HG03432 (cell line): Measurements from ENCODE around the gene PREX1.

ENCODE experiments used
- ATAC-seq: cut with Tn5 transposase; IDR thresholded peaks from one replicate; pipeline ENCODE4 v1.9.1; 2021; ENCODE audit warnings: mild to moderate bottlenecking, moderate library complexity; ENCODE audit not compliant: unreplicated experiment

Gene PREX1

DNA sequence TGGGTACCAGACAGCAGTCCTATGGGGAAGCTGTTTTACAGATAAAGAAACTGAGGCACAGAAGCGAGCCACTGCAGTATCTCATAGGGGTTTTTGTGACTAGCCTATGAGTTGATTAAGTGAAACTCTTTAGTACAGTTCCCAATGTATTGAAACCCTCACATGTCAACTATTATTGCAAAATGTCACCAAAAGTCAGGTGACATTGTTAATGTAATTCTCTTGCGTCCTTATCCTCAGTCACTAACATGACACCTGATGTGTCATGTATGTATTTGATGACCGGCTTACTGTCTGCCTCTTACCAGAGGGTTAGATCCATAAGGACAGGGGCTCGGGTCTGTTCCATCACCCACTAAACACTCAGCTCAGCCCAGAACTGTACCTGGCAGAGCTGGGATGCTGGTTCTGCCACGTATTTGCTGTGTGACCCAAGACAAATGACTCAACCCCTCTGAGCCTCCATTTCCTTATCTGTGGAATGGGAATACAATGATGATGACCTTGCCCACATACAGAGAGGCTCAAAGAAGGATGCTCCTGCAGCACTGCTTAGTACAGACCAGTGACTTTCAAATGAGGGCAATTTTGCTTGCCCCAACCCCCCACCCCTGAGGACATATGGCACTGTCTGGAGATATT lies 32.9 kb downstream of the PREX1 start:
- ATAC-seq = no peak

DNA sequence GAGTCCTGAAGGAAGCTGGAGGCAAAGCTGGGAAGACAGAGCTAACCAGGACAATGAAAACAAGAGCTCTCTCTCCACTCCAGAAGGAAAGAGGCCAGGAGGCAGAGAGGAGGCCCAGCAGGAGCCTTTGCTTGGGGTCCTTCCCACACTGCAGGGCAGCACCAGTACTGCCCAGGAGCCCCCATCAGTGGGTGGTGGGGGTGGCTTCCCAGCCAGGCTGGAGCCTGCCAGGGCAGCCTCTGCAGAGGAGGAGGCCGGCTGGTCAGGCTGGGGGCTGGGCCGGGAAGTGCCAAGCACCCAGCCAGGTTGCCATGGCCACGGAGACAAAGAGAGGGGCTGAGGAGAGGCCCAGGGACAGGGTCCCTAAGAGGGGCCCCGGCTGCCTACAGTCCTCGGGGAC lies 33.4 kb downstream of the PREX1 start:
- no peak for ATAC-seq

DNA sequence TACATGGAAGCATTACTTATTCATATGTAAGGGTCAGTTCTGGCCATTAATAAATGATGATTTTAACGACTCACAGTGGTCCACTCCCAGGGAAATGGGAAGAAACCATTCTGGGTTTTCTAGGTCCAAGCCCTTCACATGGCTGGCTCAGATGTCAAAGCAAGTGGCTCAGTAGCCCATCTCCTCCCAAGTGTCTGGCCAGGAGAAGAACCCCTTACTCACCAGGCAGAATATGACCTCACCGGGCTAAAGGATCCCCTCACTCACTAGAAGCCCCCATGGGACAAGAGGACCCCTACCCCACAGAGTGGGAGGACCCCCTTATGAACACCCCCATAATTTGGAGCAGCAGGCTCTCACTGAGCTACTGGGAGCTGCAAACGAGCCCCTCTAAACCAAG lies 34.0 kb downstream of the PREX1 start:
- no peak for ATAC-seq

DNA sequence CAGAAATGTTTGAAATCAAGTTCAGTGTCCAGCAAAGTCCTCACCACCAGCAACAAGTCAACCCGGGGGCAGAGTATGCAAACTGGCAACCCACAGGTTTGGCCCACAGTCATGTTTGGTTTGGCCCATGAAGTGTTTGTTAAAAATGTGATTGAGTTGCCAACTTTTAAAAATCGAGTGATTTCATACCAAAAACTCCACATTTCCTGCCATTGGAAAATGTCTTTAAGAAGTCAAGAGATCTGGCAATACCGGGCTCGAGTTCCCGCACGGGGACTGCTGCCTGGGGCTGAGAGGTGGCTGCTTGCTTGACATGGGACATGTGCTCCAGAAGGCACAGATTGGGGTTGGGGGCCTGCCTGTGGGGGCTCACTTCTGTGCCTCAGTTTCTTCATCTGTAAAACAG lies 36.1 kb downstream of the PREX1 start:
- ATAC-seq = no peak

DNA sequence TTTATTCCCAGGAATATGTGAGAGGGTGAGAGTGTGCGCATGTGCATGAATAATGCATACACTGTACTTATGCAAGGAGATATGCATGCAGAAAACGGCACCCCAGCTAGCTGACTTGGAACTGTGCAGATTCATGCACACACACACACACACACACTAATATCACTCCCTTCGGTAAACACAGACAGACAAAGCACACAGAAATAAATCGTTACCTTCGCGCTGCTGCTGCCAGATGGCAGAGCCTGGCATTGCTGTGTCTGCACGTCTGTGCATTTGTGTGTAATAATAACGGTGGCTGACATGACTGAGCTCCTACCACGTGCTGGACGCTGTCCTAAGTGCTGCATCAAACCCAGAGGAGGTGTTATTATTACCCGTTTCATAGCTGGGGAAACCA lies 36.8 kb downstream of the PREX1 start:
- no peak for ATAC-seq

DNA sequence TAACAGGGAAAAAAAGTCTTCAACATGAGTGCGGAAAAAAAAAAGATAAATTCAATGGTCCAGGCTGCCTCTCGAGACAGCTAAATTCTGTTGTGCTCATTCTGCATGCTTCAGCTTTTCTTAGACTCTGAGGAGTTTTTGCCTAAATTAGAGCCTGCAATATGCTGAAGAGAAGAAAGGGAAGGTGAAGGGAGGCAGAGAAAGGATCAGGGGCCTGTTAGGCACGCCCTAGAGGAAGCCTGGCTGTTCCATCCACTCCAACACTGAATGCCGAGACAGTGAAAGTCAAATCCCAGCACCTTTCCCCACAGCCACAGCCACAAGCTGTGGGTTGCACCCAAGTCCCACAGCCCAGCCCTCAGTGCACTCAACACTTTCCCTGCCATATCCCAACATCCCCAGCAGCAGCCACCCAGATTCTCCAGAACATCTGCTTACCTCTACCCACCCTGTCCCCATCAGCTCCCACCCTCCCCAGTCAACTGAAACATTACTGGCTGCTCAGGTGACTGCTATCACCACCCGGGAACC lies 37.3 kb downstream of the PREX1 start:
- ATAC-seq = no peak

DNA sequence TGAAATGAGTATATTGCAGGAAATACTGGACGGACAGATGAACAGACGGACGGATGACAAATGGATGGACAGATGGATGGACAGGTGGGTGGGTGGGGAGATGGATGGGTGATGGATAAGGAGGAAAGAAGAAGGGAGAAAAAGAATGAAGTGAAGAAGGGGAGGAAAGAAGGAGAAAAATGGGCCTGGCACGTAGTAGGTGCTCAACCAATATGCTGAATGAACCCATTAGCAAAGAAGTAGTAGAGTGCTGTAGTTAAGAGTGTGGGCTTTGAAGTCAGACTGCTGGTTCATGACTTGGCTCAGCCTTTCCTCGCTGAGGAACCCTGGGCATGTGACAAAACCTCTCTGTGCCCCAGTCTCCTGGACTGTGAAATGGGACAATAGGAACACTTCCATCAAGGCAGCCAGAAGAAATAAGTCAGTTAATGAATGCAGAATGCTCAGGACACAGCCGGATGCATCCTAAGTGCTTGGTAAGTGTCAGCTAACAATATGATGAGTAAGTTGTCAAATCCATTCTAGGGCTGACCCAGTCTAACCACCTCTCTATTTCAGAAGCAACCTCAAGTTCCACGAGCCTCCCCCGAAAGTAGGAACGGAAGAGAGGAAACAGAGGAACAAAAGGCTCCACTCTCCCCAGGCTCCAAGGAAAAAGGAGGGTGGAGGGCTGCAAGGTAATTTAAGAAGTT lies 37.9 kb downstream of the PREX1 start:
- no peak for ATAC-seq

DNA sequence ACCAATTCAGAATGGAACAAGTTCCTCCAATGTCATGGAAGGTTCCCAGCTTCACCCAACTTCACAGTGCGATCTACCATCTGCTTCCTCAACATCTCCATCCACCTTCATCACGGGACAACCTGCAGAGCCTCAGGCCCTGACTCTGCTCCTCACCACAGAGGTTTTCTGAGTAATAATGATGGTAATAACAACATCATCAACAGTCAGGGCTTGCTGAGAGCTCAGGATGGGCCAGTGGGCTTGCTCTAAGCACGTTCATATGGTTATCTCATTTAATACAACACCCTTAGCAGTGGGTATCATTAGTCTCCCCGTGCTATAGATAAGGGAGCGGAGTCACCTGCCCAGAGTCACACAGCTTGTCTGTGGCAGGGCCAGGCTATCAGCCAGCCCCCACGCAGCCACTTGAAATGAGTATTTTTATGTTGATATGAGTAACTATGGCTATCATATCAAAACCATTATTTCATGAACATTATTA lies 38.6 kb downstream of the PREX1 start:
- ATAC-seq = peak; percentile 16

DNA sequence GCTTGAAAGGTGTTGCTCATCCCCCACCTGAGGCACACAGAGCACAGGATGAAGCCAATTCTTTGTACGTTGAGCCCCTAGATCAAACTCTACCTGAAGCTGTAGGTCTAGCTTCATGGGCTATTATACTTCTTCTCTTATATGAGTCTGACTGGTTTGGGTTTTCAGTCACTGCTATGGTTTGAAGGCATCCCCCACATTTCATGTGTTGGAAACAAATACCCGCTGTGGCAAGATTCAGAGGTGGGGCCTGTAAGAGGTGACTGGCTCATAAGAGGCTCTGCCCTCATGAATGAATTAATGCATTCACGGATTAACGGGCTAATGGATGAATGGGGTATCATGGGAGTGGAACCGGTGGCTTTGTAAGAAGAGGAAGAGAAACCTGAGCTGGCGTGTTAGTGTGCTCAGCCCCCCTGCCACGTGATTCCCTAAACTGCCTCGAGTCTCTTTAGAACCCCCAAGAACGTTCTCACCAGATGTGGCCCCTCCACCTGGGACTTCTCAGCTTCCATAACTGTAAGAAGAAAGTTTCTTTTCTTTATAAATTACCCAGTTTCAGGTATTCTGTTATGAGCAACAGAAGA lies 39.2 kb downstream of the PREX1 start:
- ATAC-seq = peak; percentile 51

DNA sequence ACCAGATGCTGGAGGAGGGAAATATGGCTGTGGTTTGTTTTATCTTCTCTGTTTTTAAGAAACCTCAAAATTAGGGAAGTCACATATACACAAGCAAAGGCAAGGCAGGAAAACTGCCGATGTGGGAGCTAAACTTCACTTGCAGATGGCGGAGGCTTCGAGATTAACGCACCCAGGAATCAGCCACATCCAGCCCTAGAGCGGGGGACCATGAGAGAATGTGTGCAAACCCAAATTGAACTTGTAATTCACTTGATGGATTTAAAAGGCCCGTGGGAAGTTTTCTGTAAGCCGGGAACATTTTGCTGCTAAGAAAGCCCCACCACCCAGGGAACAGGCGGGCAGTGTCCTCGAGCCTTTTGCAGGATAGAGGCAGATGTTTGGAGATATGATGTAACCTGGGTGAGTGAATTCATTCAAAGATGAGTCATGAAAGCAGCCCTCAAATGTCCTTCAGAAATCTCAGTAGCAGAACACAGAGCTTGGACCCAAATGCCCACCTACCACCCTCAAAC lies 39.9 kb downstream of the PREX1 start:
- ATAC-seq = peak; percentile 14

DNA sequence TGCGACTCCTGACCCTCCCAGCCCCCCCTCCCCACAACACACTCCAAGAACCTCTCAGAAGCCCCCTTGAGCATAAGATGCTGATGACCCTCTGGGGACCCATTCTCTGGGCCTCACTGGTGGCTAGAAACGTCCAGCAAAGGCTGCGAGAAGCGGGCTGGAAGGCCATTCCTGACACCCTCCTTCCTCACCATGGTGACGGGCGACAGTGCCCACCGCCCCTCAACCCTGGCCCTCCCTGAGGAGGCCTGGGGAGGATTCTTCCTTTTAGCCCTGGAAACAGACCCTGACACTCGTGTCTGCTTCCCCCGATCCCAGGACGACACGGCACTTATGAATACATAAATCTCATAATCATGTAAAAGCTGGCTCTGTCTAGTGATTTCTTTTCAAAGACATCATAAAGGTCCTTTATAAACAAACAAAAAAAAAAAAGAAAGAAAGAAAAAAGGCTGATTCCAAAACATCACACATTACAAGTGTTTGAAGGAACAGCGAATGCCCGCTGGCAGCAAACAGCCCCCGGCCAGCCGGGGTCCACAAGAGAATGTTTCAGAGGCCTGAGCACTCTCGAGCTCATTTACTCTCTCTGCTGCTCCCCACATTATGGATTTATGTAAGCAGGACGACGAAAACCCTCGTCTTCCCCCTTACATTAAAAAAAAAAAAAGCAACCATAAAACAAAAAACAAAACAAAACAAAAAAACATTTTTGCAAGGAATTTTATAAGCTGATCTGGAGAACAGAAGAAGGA lies 40.7 kb downstream of the PREX1 start:
- ATAC-seq = no peak

DNA sequence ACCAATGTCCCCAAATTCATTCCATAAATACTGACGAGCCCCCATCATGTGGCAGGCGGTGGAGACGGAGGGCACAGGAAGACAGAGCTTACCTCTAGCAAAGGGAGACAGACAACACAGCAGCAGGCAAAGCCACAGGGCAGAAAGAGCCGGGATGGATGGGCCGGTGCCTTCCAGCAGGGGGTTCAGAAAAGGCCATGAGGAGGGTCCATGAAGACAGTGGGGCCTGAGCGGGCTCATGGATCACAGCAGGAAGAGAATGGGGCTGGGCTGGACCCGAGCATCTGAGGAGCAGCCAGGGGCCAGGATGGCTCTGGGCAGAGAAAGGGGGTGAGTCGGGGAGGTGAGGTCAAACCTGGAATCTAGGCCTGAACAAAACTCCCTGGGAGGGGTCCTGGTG lies 42.0 kb downstream of the PREX1 start:
- no peak for ATAC-seq

DNA sequence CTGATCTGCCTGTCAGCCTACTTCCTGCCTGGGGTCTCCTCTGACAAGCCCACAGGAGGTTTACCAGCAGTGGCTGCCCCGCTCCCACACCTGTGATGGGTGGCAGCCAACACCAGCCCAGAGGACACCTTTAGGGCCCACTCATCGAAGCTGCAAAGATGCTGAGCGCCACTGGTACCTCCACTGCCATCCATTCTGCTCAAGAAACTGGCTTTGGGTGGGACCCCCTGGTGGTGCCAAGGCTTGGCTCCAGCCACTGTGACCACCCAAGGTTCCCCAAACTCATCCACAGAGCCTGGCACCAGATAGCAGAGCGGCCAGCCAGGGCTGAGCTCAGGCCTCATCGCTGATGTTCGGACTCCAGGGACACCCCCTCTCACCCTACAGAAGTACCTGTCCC lies 42.5 kb downstream of the PREX1 start:
- ATAC-seq = no peak

DNA sequence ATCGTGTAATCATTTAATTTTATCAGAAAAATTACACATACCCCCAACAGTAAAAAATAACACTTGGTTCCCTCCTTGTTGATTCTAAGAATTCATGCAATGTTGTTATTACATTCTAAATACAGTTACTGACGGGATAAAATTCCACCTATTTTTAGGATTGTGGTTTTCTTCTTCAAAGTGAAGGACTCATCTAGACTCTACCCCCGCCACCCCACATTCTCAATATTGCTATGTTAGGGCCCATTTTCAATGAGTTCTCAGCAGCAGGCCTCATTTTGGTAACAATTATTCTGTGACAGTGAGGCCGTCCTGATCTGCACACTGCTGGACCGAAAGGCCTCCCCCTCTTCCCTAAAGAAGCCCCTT lies 43.5 kb downstream of the PREX1 start:
- no peak for ATAC-seq

DNA sequence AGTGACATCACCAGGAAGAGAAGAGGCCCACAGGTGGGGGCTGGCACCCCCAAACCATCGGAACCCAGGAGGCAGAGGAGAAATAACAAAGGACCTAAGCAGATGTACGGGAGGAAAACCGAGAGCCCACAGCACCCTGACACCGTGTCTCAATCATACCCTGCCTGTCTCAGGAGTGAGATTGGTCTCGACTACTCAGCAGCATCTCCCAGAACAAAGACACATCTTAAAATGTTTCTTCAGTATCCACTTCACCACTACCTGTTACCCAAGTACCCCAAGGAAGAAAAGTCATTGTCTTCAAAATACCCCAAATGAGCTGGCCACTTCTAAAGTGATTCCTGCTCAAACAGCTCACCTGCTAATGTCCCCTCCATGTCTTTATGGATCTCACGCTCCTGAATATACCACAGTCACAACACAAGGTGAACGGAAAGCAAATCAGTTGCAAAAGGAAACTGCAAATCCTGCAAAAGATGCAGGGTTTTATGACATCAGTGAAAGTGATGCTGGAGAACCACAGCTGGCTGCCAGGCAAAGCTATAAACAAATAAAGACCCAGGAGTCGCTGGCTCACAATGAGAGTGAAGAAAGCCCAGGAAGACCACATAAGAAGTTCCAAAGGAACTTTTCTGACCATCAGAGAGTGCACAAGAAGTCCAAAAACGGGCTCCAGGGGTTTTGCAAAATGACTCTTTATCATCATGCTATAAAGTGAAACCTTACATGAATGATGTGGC lies 44.1 kb downstream of the PREX1 start:
- ATAC-seq = no peak

DNA sequence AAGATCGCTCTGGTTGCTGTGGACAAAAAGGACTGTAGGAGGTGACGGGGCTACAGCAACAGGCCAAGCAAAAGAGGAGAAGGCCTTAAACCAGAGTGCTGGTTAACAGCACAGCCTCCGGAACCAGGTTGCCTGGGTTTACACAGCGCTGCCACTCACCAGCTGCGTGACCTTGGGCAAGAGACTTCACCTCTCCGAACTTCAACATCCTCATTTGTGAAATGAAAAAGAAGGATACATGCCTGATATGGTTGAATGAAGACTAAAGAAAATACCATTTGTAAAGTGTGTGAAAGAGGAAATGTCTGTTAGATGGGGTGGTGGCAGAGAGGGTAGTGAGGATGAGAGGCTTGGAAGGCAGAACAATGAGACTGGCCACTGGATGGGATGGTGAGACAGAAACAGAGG lies 44.9 kb downstream of the PREX1 start:
- no peak for ATAC-seq

DNA sequence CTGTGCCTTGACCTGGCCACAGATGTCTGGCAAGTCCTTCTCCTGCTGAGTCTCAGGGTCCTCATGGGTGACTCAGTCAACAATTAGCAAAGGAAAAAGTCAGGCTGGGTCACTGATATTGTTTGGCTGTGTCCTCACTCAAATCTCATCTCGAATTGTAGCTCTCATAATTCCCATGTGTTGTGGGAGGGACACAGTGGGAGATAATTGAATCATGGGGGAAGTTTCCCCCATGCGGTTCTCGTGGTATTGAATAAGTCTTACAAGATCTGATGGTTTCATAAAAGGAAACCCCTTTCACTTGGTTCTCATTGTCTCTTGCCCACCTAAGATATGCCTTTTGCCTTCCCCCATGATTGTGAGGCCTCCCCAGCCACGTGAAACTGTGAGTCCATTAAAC lies 45.7 kb downstream of the PREX1 start:
- ATAC-seq = no peak

DNA sequence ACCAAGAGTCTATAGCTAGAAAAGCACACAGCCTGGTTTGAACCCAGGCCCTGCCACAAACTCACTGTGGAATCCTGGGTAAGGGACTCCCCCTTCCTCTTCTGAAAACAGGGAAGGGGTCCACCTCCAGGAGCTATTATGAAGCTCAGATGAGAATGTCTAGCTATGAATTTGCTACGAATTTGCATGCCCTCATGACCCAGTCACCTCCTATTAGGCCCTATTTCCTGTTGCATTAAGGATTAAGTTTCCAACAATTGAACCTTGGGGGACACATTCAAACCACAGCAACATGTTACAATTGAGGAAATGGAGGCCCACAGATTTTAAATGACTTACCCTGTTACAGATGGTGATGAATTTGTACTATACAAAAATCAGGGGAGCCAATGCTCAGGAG lies 46.2 kb downstream of the PREX1 start:
- ATAC-seq = no peak

DNA sequence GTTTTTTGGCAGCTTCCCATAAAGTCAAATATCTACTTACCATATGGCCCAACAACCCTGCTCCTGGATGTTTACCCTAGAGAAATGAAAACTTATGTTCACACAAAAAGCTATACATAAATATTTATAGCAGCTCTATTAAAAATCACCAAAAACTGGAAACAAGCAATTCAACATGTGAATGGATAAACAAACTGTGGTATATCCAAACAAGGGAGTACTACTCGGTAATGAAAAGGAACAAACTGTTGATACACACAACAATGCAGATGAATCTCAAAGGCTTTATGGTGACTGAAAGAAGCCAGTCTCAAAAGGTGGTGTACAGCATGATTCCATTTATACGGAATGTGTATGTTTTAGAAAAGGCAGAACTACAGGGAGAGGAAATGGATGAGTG lies 48.4 kb downstream of the PREX1 start:
- no peak for ATAC-seq

DNA sequence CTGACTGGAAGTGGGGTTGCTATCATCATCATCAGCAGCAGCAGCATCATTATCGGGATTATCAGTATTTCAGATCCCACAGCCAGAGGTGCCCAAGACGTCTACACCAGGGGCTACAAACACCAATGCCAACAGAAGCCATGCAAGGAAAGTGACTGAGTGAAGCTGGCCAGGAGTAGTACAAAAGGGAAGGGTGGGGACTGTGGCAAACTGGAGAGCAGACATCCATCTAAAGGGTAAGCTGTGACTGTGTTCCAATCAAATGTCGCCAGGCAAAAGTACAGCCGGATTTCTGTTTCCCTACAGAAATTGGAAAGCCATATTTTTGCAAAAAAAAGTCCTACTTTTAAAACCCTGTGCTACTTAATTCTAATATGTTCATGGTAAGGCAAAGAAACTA lies 50.0 kb downstream of the PREX1 start:
- no peak for ATAC-seq

DNA sequence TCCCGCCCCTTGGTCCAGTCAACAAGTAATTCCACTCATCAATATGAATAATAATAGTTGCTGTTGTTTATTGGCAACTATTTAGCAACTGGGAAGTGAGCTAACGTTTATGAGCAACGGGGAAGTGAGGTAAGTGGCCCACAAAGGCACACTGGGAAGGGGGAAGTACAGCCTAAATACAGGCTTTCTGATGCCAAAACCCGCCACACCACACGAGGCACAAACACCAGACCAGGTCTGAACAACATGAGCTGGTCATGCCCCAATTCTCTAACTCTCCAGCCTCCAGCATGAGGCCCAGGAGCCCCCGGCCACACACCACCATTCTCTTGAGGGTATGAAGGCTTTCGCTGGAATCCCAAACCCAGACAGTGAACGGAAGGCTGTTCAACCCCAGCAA lies 50.8 kb downstream of the PREX1 start:
- no peak for ATAC-seq
